Germinal center (tissue), 1 donor: ENCODE data around the gene GMPPB.

Experiments used
- DNase-seq: peaks from one replicate; pipeline ENCODE4 v3.0.0; 2012; ENCODE audit warnings: mixed read lengths, low spot score

Gene GMPPB

DNA sequence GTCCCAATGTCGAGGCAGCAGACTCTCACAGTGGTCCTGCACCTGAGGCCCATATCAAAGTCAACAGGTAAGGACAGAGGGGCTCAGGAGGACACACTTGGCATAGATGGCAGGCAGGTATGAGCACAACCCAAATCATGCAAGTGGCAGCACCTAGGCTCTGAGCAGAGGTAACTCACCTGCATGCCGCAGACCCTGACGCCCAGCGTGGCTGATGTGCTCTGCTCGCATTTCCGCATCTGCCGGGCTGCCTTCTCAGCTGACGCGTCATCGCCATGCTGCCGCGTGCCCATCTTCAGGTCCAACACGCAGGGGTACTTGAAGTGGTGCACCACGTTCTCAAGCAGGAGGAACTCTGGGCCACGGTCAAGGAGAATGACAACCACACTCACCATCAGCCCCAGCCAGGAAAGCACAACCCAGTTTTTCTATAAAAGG lies 4.2 kb upstream of the GMPPB start:
- no peak for DNase-seq

DNA sequence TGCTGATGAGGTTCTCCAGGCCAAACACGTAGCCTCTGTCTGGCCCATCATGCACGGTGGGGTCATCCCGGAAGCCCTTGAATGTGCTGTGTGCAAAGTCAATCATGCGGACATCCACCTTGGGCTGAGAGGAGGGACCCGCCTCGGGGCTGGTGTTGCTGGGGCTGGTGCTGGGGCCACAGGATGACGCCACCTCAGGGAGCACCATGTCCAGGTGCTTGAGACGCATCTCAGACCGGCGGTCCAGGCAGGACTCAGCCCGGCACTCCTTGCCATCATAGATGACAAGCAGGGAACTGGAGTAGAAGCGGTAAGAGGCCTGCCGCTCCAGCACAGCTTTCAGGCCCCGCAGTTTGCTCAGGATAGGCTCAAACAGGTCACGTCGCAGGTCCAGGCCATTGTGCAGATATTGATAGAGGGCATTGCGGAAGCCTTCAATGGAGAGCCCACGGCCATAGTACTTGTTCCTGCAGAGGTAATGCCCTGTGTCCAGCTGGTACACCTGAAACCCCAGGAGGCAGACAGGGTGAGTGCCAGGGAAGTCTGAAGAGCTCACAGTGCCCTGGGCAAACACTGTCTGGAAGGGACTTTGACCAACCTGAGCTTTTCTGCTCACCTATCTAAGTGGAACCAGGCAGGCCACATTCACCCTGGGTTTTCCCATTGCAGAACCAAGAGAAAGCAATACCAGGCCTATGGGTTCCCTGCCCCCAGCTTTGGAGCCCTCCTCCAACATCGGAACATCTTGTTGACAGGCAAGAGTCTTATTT lies 3.6 kb upstream of the GMPPB start:
- DNase-seq = peak; percentile 54

DNA sequence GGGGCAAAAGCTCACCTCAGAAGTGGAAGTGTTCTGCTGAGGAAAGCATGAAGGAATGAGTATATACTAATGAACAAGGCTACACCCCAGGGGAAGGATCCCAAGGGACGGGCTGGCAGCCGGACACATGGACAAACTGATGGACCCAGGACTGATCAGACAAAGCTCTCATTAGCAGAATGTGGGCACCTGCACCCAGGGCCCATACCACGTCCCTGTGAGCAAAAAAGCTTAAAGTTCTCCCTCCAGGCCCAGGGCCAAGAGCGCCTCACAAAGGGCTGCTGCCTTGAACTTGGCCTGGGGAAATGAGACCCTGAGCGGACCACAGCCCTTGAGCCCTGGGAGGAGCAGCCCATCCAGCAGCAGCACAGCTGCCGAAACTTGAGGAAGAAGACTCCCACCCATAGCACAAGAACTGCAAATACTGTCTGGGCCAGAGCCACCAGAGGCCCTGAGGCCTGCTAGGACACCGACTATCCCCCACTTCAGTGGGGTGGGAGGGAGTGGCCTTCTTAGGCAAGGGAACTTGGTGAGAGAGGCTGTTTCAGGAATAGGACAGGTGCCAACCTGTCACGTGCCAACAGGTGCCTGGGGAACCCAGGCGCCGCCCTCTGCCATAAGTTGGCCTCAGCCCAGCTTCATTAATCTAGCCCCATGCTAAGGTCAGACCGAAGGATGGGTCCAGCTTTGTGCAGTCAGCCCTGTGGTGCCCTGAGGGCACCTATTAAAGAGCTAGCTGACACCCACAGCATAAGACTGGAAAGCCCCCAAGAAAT lies 2.3 kb upstream of the GMPPB start:
- DNase-seq = no peak

DNA sequence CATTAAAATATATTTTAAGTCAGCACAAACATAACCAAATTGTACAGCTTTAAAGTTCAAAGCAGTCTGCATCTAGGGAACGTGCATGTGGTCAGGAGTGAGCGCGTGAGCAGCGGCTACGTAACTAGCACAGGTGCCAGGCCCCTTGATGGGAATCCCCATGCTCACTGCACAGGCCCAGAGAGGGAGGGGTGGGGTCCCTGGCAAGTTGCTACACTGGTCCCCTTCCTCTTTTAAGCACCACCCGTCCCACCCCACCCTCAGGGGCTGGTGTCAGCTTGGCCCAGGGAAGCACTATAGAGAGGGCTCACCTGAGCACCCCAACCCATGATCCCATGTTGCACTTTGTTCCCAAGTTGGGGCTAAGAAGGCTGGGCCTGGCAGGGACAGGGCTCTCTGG lies 835 bp upstream of the GMPPB start:
- peak; percentile 50 for DNase-seq

DNA sequence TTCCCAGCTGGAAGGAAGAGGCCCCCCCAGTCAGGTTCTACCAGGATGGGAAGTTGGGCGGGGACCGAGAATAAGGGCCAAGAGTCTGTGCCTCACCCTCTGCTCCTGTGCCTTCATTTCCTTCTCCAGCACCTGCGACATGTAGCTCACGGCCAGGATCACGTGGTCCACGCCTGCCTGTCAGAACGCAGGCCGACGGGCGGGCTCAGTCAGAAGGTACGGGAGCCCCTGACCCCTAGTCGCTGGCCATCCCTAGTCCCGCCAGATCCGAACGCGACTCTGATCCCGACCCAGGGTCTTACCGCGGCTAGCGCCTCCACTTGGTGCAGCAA lies 489 bp downstream of the GMPPB start:
- DNase-seq = peak; percentile 65

DNA sequence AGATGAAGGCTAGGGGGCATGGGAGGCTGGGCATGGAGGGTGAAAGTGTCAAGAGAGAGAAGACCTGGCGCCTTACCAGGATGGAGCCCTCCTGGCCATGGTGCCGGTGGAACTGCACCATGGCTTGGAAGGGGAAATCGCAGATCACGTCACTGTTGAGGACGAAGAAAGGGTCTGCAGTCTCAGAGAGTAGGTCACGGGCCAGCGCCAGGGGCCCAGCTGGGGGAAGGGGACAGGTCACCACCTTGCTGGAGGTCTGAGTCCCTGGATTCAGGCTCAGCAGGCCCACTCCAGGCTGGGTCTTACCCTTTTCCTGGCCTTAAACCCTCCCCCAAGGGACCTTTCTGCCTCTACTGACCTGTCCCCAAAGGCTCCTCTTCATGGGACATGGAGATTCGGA lies 855 bp downstream of the GMPPB start:
- DNase-seq = no peak

DNA sequence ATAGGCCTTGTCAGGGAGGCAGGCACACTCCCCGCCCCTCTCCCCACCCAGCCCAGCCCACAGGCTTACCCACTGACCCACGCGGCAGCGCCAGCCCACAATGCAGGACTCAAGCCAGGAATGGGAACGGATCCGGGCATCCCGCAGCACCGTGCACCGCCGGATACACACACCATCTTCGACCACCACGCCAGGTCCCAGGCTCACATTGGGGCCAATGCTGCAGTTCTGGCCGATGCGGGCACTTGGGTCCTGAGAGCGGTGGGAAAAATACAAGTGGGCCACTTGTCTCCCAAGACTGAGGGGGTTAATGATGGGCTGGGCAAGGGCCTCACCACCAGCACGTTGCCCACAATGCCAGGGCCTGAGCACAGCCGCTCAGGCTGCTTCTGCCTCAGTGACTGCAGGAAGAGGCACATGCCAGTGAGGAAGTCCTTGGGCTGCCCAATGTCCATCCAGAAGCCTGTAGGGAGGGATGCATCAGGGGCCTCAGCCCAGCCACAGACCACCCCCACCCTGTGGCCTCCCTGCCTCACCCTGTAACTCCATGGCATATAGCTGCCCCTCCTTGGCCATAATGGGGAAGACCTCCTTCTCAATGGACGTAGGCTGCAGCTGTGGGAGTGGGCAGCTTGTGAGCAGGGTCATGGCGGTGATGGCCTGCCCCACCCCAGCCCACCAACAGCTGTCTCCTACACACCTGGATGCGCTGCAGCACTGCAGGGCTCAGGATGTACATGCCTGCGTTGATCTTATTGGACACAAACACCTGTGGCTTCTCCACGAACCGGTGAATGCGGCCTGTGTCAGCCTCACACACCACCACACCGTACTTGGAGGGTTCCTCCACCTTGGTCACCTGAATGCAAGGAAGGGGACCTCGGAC lies 1.6 kb downstream of the GMPPB start:
- DNase-seq = no peak

DNA sequence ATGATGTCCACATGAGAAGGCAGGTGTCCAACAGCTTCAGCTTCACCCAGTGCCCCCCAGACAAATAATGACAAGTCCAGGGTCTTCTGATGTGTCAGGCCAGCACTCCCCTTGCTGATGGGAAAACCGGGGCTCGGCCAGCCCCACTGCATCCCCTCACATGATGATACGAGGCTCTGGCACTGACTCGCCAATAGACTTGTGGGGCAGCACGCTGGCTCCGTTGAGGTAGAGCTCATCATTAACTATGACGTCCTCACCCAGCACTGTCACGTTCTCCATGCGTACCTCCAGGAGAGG lies 2.2 kb downstream of the GMPPB start:
- DNase-seq = no peak

DNA sequence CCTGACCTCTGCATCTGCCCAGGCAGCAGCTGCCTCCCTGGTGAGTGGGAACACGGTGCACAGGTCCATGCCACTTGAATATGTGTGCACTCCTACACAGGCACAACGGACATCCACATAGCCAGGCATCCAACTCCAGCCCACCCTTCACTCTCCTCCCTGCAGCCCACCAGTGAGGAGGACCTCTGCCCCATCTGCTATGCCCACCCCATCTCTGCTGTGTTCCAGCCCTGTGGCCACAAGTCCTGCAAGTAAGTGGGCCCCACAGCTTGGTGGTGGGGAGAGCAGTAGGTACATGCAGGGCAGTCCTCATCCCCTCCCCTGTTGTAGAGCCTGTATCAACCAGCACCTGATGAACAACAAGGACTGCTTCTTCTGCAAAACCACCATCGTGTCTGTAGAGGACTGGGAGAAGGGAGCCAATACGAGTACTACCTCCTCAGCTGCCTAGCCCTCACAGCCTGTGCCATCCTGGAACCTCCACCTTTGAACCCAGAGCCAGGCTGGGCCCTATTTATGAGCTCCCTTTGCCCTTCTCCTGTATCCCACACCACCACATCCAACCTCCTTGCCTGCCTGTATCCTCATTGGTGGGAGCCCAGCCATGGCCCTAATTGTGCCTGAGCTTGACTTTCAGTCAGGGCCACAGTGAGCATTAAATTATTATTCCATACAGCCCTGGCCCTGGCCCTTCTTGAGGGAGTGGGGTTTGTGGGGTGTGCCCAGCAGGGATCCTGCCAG lies 2.7 kb downstream of the GMPPB start:
- DNase-seq = no peak

DNA sequence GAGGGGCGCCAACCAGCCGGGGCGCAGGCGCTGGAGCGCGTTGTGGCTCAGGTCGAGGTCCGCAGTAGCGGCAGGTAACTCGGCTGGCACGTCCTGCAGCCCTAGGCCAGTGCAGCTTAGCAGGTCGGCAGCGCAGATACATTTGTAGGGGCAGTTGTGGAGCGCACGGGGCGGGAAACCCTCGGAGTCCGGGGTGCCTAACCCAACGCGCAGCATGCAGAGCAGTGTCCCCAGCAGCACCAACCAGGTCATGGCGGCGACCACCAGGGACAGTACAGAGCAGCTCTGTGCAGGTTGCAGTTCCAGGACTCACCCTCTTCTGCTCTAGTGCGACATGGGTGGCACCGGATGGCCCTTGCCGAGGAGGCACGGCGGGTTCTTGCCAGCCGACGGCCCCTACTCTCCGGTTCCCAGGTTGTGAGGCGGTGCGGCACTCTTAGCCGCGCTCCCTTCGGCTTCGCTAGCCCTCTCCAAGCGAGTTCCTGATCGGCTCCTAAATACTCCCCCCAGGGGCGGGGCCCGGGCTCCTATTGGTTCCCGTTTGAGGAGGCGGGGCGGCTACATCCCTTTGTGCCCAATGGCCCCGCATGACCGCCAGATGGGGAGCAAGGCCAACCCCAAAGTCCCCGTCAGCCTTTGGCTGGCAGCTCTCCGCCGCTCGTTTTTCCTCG lies 4.4 kb downstream of the GMPPB start, which contains the start of gene AMIGO3:
TSS of gene AMIGO3 (minus strand) at position 471 of the 671 bp plus-strand sequence. CDS start at position 252, 219 bp downstream.
- peak; percentile 96 for DNase-seq

DNA sequence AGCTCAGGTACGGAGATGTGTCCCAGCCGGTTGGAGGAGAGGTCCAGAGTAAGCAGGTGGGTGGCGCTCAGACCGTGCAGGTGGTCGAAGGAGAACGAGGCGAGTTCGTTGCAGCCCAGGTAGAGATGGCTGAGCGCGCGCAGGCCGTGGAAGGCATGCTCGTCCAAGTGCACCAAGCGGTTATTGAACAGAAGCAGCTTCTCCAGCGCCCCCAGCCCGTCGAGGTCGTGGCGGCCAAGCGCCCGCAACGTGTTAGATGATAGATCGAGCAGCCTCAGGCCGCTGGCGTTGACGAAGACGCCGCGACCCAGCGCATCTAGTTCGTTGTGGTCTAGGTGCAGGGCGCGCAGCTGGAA lies 4.9 kb downstream of the GMPPB start:
- DNase-seq = no peak

DNA sequence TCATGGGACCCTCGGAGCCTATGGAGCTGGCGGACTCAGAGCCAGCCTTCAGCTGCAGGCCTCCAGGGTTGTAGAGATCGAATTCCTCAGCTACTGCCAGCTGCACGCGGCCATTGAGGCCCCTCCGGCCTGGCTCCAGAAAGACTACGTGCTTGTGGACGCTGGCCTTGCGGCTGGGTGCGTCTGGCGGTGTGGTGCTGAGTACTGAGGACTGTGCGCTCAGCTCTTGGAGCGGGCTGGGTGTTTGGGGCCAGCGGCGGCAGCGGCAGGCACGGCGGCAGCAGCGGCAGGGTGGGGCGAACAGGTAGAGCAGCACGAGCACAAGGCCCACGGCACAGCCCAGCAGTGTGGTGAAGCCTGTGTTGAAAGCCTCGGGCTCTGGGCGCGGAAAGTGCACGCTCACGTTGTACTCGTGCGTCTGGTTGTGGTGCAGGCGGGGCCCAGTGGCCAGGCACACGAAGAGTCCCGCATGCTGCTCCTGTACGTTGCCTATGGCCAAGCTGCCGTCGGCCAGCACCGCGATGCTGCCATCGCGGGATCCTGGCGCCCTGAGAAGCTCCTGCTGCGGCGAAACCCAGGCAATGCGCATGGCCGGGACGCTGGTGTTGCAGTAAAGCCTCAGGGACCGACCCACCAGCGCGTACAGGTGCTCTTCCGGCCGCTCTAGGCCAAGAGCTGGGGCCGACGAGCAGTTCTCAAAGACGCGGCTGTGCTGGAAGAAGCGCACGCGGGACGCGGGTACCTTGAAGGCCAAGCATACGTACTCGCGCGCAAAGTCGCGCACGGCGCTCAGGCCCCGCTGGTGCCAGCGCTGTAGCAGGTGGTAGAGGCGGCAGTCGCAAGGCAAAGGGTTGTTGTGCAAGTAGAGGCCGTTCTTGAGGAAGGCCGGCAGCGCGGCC lies 5.5 kb downstream of the GMPPB start:
- no peak for DNase-seq

DNA sequence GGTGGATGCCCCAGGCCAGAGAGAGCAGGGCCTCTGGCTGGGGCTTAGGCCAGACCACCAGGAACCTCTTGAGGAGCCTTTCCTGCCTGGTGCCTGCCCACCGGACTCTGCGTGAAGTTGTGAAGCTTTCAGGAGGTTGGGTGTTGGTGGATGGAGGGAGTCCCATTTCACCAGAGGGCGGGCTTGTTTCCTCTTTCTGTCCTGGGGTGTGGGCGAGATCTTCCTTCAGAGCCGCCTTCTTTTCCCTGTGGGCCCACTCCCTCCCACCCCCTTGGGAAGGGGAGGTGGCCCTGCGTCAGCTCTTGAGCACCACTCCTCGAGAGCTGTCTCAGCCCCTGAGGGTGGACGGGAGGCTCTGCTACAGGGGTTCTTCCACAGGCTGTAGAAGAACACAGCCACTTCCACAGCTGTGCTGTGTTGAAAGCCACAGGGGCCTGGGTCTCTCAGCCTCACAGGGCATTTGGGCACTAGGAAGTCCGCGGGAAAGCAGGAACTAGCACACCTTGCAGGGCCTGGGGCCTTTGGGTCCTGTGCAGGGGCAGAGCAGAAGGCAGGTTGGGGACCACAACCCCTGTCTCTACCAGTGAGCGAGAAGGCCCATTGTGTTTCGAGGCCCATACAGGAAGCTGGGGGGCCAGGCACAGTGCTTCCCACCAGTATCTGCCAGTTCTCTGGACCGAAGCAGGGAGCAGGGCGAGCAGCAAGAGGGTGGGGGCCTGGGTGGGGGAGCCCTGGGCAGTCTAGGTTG lies 6.4 kb downstream of the GMPPB start:
- DNase-seq = no peak

DNA sequence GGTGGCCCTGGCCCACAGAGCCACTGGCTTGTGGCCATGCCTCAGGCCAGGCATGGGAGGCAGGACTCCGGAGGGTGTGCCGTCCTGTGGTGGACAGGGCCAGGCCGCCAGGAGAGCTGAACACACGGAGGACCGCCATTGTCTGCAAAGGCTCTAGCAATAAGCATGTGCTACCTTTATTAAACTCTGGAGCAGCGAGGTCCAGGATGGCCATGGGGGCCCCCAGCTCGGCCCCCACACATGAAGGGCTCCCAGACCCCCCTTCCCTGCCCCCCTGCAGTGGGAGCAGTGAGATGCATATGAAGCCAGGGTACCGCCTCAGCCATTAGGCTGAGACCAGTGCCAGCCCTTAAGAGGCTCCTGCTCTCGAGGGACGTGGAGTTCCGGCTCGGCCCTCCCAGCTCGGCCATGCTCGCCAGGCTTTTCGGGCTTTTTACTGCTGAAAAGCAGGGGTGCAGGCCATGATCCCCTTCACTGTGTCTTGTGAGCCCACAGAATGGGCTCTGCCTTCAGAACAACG lies 7.0 kb downstream of the GMPPB start:
- no peak for DNase-seq

DNA sequence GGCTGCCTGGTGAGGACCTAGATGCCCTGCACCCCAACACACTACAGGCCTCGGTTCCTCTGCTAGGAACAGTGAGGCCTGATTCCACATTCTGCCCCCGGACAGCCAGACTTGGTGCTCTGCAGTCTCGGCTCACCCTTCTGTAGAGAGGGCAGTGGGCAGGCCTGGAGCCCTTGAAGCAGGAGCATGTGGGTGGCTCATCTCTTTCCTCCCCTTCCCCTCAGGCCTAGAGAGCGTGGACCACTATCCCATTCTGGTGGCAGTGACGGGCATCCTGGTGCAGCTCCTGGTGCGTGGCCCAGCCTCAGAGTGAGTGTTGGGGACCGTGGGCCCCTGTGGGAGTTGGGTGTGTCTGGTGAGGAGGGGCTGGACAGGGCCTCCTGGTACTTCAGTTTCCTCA lies 7.6 kb downstream of the GMPPB start:
- no peak for DNase-seq

DNA sequence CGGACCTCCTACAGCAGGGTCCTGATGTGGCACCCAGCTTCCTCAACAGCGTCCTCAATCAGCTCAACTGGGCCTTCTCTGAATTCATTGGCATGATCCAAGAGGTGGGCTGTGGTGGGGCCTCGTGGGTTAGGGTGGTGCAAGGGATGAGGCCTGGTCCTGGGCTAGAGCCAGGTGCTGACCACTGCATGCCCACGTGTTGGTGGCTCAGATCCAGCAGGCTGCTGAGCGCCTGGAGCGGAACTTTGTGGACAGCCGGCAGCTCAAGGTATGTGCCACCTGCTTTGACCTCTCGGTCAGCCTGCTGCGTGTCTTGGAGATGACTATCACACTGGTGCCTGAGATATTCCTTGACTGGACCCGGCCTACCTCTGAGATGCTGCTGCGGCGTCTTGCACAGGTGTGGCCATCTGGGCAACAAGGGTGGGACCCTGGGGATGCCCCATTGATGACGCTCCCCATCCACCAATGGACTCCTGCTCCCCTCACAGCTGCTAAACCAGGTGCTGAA lies 8.1 kb downstream of the GMPPB start:
- no peak for DNase-seq

DNA sequence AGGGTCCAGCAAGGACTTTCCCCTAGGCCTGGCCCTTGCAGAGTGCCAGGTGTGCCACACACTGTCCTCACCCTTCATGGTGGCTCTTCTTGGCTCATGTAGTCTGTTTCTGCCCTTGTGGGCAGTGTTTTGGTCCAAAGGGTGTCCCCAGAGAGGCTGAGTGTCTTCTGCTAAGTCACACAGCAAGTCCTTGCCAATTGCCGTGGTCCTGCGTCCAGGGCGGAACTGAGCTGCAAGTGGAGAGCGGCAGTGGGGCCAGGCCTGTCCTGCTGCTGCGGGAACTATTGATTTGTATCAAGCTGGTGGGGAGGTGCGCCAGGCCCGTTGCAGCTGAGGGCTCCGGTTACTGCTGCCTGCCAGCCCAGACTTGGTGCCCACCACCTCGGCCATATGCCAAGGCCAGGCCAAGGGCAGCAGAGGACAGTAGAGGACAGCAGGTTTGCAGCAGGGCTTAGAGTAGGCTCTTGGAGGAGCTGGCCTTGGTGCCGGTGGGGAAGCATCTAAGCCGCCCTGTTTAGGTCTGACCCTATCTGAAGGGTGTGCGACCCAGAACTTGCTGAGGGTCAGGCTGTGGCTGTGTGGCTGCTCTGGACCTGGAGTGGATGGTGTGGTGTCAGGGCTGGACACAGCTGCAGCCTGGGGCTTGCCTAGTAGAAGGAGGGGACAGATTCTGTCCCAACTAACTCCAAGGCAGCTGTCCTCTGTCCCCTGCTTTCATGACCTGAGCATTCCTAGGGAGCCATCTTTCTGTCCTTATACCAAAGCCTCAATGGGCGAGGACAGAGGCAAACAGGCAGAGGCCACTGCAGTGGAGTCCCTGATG lies 8.8 kb downstream of the GMPPB start:
- DNase-seq = no peak

DNA sequence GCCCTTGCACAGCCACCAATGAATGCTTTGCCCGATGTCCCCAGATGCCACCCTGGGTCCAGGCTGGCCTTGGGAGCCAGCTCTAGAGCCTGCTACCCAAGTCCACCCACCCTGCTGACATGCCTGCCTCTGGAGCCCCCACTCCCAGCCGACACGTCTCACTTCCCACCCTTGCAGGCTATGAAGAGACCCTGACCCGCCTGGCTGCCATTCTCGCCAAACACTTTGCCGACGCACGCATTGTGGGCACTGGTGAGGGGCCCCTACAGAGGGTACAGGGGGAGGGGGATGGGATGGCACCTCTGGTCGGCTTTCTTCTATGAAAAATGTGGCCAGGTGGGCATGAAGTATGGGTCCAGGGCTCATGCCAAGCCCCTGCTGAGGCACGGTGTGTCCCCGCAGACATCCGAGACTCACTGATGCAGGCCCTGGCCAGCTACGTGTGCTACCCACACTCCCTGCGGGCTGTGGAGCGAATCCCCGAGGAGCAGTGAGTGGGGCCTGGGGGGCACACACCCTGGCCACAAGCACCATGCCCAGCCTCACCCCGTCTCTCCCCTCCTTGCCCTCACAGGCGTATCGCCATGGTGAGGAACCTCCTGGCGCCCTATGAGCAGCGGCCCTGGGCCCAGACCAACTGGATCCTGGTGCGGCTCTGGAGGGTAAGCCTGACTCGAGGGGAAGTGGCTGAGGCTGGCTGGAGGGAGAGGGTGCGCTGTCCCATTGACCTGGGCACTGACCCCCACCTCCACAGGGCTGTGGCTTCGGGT lies 10.2 kb downstream of the GMPPB start:
- DNase-seq = no peak
